ENCODE results near the gene ERI3.

- TF ChIP-seq CTCF (IDR thresholded peaks at IDR 0.05) (no peak), POLR2A (IDR thresholded peaks at IDR 0.05) (no peak)
These were observed 111.1 kb downstream of the ERI3 start for GRCh38 chr1:44243782-44244495.
